Stimulated activated CD8-positive, alpha-beta memory T cell treated with anti-CD3 and anti-CD28 coated beads, Interleukin-15, amount 100 ng/mL, for 48 hours (primary cell): Measurements from ENCODE around the gene AVP.

Source experiments
- DNase-seq, 2 donors: peaks; one replicate each; pipeline ENCODE4 v3.0.0-alpha.2; 2020; ENCODE audit warnings: low read depth in 2 of 2

The AVP gene

GRCh38 chr20:3047486-3048419 lies 36.8 kb downstream of the AVP start:
- DNase-seq, result no peak

- DNase-seq, result no peak
Observed at GRCh38 chr20:3046677-3047462, 37.7 kb downstream of the AVP start.

GRCh38 chr20:3045816-3046676 lies 38.5 kb downstream of the AVP start, which contains the start of gene MRPS26:
TSS of gene MRPS26 (plus strand) at chr20:3046052. CDS start at chr20:3046069, 17 bp downstream.
- peak; percentile 77 to 79 for DNase-seq

- DNase-seq, result peak in 1 of 2 donors; percentile 61
Observed at GRCh38 chr20:3045042-3045815, 39.3 kb downstream of the AVP start.

GRCh38 chr20:3044336-3044965 lies 40.1 kb downstream of the AVP start:
- no peak for DNase-seq

GRCh38 chr20:3043322-3043721 lies 41.2 kb downstream of the AVP start, which contains the start of gene GNRH2:
TSS of gene GNRH2 (plus strand) at chr20:3043622. CDS start at chr20:3044415, 793 bp downstream.
- DNase-seq, result no peak

- DNase-seq, result no peak
Observed at GRCh38 chr20:3042625-3043024, 41.9 kb downstream of the AVP start.

- no peak for DNase-seq
Observed at GRCh38 chr20:3041854-3042409, 42.6 kb downstream of the AVP start.

- DNase-seq, result no peak
Observed at GRCh38 chr20:3040086-3040485, 44.4 kb downstream of the AVP start.

GRCh38 chr20:3039426-3039825 lies 45.1 kb downstream of the AVP start:
- DNase-seq, result no peak

GRCh38 chr20:3038454-3038853 lies 46.1 kb downstream of the AVP start:
- DNase-seq, result no peak

GRCh38 chr20:3037654-3038053 lies 46.9 kb downstream of the AVP start:
- DNase-seq, result no peak

GRCh38 chr20:3032624-3033023 lies 51.9 kb downstream of the AVP start:
- DNase-seq, result no peak
